Esophagus muscularis mucosa (tissue), 3 donors: ENCODE measurements around the gene UBASH3B.

ENCODE experiments used
- EP300 ChIP-seq: sonication (generic); formaldehyde crosslinking; IDR thresholded peaks from one replicate; pipeline ENCODE4 v1.6.1; 2017; ENCODE audit warnings: antibody characterized with exemption
- TF ChIP-seq, protein P1 (sequence below), 3 experiments: fragments of 200-600 bp in 2 of 3; fragments of 450-650 bp in 1 of 3; sonication (generic) in 2 of 3; IDR thresholded peaks; one replicate each; pipeline ENCODE4 v1.5.1; 2017 to 2019; ENCODE audit warnings: antibody characterized with exemption in 3 of 3, mild to moderate bottlenecking in 2 of 3, moderate library complexity in 1 of 3

- TF ChIP-seq, protein P1, sequence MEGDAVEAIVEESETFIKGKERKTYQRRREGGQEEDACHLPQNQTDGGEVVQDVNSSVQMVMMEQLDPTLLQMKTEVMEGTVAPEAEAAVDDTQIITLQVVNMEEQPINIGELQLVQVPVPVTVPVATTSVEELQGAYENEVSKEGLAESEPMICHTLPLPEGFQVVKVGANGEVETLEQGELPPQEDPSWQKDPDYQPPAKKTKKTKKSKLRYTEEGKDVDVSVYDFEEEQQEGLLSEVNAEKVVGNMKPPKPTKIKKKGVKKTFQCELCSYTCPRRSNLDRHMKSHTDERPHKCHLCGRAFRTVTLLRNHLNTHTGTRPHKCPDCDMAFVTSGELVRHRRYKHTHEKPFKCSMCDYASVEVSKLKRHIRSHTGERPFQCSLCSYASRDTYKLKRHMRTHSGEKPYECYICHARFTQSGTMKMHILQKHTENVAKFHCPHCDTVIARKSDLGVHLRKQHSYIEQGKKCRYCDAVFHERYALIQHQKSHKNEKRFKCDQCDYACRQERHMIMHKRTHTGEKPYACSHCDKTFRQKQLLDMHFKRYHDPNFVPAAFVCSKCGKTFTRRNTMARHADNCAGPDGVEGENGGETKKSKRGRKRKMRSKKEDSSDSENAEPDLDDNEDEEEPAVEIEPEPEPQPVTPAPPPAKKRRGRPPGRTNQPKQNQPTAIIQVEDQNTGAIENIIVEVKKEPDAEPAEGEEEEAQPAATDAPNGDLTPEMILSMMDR (IDR thresholded peaks at IDR 0.05) = no peak
- no peak for TF ChIP-seq EP300
These were observed 147.8 kb downstream of the UBASH3B start for GRCh38 chr11:122803306-122803705.
